K562 (cell line): Measurements from ENCODE around the gene HOXD12. TPM values are rescaled to one million over a fixed set of nuclear protein-coding genes. Genes with fewer than 3 reads are reported as not detected.

Experiments used
- NCOA2 ChIP-seq, 2 experiments: fragments of 450-650 bp; IDR thresholded peaks; 2 replicates each; pipeline ENCODE4 v1.6.1; 2018; ENCODE audit warnings: mild to moderate bottlenecking in 2 of 2, moderate library complexity in 1 of 2; ENCODE audit not compliant: partially characterized antibody in 2 of 2
- NR2C1 ChIP-seq, 2 experiments: fragments of 450-650 bp; IDR thresholded peaks; 2 replicates each; pipeline ENCODE4 v1.6.1; 2017; ENCODE audit warnings: mild to moderate bottlenecking in 2 of 2, antibody characterized with exemption in 1 of 2, inconsistent platforms in 1 of 2, missing compliant biosample characterization in 1 of 2, missing genetic modification characterization in 1 of 2
- POLR2AphosphoS5 ChIP-seq: IDR thresholded peaks from 2 replicates; pipeline ENCODE4 v1.6.1; 2011; ENCODE audit warnings: mild to moderate bottlenecking, low read depth, low read length, moderate library complexity; ENCODE audit not compliant: control insufficient read depth, insufficient read depth
- STAG1 ChIP-seq: sonication (generic); formaldehyde crosslinking; IDR thresholded peaks from 2 replicates; pipeline ENCODE4 v1.5.0; 2020; ENCODE audit warnings: missing genetic modification reagents, borderline replicate concordance
- TCFL5 ChIP-seq: fragments of 250-450 bp; sonication (Bioruptor Pico); conservative IDR thresholded peaks from 2 replicates; pipeline ENCODE4 v1.6.1; 2021; ENCODE audit warnings: mild to moderate bottlenecking, moderate library complexity, matching md5 sums
- polyA plus RNA-seq, 8 experiments: library from polyadenylated mRNA; depleted of rRNA in 4 of 8; stranded (reverse) in 5 of 8; unstranded in 3 of 8; fragments of >200 nt; fragmentation: Nextera tagmentation in 2 of 8; fragmentation: Illumina TruSeq in 1 of 8; extraction: Ambion mirVana in 2 of 8; extraction: Trizol in 1 of 8; gene quantifications; 2 replicates each; pipeline versions ENCODE4 v1.2.1 to v1.2.3, GENCODE V29; 2011 to 2014; ENCODE audit warnings: inconsistent platforms in 1 of 8, missing spikeins in 1 of 8
- total RNA-seq, 7 experiments: library from RNA; depleted of rRNA in 6 of 7; stranded (reverse); fragments of >200 nt in 6 of 7; fragmentation: Illumina TruSeq in 2 of 7; extraction: Trizol in 2 of 7; gene quantifications; 2 replicates each; pipeline versions ENCODE4 v1.2.1 to v1.2.3, GENCODE V29; 2011 to 2021; ENCODE audit warnings: low replicate concordance in 1 of 7
- TF ChIP-seq, protein P1 (sequence below), 2 experiments: fragments of 450-650 bp; formaldehyde crosslinking in 1 of 2; IDR thresholded peaks; 2 replicates each; pipeline versions ENCODE4 v1.4.0 to v1.6.1; 2014 to 2020; ENCODE audit warnings: mild to moderate bottlenecking in 2 of 2, borderline replicate concordance in 1 of 2, low read depth in 1 of 2
- TF ChIP-seq, protein P2 (sequence below): fragments of 450-650 bp; formaldehyde crosslinking; IDR thresholded peaks from 2 replicates; pipeline ENCODE4 v1.4.0; 2020; ENCODE audit warnings: mild to moderate bottlenecking, moderate library complexity

The HOXD12 gene
- total and polyA plus RNA-seq, 9 of the 15 experiments (the other 6 are each of a cell fraction or from before 2014, with no cell fraction given), result not detected

DNA sequence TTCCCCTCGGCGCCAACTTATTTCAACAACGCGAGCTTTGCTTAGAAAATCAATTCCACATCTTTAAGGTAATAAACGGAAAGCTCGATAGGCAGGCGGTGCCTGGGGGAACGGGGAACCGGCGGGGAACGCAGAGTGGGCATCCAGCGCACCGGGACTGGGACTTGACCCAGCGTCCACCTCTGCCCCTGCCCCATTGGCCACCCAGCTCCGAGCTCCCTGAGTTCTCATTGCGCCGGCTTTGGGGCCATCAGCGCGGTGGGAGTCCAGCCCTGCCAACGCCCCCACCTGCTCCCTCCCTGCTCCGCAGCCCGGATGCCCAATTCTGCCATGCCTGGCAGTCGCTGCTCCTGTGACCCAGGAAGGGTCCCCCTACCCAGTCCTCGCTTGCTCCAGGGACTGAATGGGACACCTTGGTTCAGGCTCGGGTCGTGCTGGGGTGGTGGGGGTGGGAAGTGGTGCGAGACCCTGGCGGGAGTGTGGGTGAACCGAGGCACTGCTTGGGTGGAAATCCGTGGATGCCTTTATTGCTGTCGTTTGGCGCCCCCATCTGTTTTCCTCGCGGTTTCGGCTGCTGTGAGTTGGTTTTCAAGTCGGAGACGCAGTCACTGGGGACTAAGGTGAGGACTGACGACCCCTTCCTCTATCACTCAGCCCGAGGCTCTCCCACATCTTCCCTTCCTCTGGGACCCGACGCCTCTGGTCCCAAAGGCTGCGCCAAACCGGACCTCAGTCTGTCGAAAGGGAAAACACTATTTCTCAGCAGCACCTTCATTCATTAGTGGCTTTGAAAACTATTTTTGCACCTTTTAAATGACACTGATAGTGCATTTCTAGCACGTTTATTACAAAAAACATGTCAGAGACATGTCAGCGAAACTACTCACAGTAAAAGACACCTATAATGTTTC is 13.5 kb upstream of the HOXD12 start (continued):
- TF ChIP-seq, protein P1, sequence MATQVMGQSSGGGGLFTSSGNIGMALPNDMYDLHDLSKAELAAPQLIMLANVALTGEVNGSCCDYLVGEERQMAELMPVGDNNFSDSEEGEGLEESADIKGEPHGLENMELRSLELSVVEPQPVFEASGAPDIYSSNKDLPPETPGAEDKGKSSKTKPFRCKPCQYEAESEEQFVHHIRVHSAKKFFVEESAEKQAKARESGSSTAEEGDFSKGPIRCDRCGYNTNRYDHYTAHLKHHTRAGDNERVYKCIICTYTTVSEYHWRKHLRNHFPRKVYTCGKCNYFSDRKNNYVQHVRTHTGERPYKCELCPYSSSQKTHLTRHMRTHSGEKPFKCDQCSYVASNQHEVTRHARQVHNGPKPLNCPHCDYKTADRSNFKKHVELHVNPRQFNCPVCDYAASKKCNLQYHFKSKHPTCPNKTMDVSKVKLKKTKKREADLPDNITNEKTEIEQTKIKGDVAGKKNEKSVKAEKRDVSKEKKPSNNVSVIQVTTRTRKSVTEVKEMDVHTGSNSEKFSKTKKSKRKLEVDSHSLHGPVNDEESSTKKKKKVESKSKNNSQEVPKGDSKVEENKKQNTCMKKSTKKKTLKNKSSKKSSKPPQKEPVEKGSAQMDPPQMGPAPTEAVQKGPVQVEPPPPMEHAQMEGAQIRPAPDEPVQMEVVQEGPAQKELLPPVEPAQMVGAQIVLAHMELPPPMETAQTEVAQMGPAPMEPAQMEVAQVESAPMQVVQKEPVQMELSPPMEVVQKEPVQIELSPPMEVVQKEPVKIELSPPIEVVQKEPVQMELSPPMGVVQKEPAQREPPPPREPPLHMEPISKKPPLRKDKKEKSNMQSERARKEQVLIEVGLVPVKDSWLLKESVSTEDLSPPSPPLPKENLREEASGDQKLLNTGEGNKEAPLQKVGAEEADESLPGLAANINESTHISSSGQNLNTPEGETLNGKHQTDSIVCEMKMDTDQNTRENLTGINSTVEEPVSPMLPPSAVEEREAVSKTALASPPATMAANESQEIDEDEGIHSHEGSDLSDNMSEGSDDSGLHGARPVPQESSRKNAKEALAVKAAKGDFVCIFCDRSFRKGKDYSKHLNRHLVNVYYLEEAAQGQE (IDR thresholded peaks at IDR 0.05; ENCODE audit: borderline replicate concordance), result peak; percentile 64; the same call in 1 of the 2 replicates
- TF ChIP-seq, protein P1 (CRISPR knock-in tag; IDR thresholded peaks at IDR 0.05; ENCODE audit: low read depth), result no peak
- TF ChIP-seq NCOA2 (IDR thresholded peaks at IDR 0.05; ENCODE audit: partially characterized antibody in 2 of 2) (no peak), POLR2AphosphoS5 (no peak), NR2C1 (IDR thresholded peaks at IDR 0.05) (no peak), NR2C1 (tag; IDR thresholded peaks at IDR 0.05) (no peak), TCFL5 (CRISPR knock-in tag) (no peak), STAG1 (CRISPR knock-in tag) (peak; percentile 75; the same call in 1 of the 2 replicates)
- TF ChIP-seq, protein P2, sequence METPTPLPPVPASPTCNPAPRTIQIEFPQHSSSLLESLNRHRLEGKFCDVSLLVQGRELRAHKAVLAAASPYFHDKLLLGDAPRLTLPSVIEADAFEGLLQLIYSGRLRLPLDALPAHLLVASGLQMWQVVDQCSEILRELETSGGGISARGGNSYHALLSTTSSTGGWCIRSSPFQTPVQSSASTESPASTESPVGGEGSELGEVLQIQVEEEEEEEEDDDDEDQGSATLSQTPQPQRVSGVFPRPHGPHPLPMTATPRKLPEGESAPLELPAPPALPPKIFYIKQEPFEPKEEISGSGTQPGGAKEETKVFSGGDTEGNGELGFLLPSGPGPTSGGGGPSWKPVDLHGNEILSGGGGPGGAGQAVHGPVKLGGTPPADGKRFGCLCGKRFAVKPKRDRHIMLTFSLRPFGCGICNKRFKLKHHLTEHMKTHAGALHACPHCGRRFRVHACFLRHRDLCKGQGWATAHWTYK (CRISPR knock-in tag), result no peak
